ENCODE results near the gene PGM1. TPM values are rescaled to one million over a fixed set of nuclear protein-coding genes. Genes with fewer than 3 reads are reported as not detected.

PGM1 gene
- total and polyA plus RNA-seq, 2 of the 13 experiments (the other 11 are each of a cell fraction or from before 2014, with no cell fraction given): 51.6 to 105 TPM

DNA sequence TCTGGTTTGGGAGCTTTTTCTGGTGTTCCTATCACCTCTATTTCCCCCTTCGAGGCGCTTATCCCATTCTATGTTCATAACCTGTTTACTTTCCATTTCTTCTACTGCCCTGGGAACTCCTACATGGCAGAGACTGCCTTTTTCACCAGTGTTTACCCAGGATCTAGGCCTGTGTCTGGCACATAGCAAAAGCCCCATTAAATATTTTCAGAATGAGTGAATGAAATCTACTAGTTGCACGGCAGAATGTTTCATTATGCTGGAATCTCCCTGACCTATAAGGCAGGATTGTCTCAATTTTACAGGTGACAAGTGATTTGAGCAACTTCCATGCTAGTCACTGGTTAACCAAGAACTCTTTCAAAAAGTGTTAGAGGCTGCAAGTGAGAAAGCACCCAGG lies 70.1 kb downstream of the PGM1 start (continued):
- TF ChIP-seq ZNF878 (CRISPR knock-in tag; IDR thresholded peaks at IDR 0.05): no peak
- no peak for TF ChIP-seq KDM5A (IDR thresholded peaks at IDR 0.05; ENCODE audit: borderline replicate concordance, low read length)
- no peak for TF ChIP-seq POGZ (CRISPR knock-in tag; IDR thresholded peaks at IDR 0.05)
- TF ChIP-seq KLF13 (CRISPR knock-in tag; IDR thresholded peaks at IDR 0.05): no peak
- no peak for TF ChIP-seq HINFP (CRISPR knock-in tag; IDR thresholded peaks at IDR 0.05; ENCODE audit: low read depth)
- TF ChIP-seq ZNF496 (CRISPR knock-in tag; IDR thresholded peaks at IDR 0.05; ENCODE audit: insufficient replicate concordance): no peak
- TF ChIP-seq ZNF777 (CRISPR knock-in tag; IDR thresholded peaks at IDR 0.05): no peak
- no peak for TF ChIP-seq KDM3A (CRISPR knock-in tag; IDR thresholded peaks at IDR 0.05; ENCODE audit: low read depth)
- no peak for TF ChIP-seq BATF2 (CRISPR knock-in tag; IDR thresholded peaks at IDR 0.05)

- ATAC-seq (no peak), DNase-seq (ENCODE audit: low spot score) (no peak), FAIRE-seq (no peak)
- ChIA-PET POLR2A (no interaction called here), CTCF (ENCODE audit: low intra/inter-chr PET ratio, low total read pairs) (no interaction called here)
- H3K4me1 ChIP-seq (ENCODE audit: insufficient read depth, low read length): peaks cover 25% of the 10 kb centered on the region
- H3K27ac ChIP-seq (ENCODE audit: extremely low read length, insufficient read depth, low read length): no peak overlapping the region
- H3K79me2 ChIP-seq (ENCODE audit: insufficient read depth, low read length): no peaks in the 10 kb centered on the region
- no TSS peak for BruUV-seq (replicated peaks)
- peaks cover 3 to 8% of the 10 kb centered on the region in 2 experiments; a peak in 4 of 5 replicates for H3K36me3 ChIP-seq (replicated peaks in 1 of 2; ENCODE audit: control insufficient read depth in 1 of 2, insufficient read depth in 2 of 2, low read length in 2 of 2)
- H3K27me3 ChIP-seq (ENCODE audit: control insufficient read depth in 1 of 2, insufficient read depth in 2 of 2, low read length in 2 of 2): no peaks in the 10 kb centered on the region
- no peaks in the 10 kb centered on the region for H4K20me1 ChIP-seq (ENCODE audit: insufficient read depth, low read length)
- no peak overlapping the region for H3K9ac ChIP-seq (ENCODE audit: insufficient read depth, low read depth, low read length)
- in situ Hi-C loops (cut with HindIII; ENCODE audit: extremely low pct_ligation_motif_present, low pct_unique_long_range_greater_than_20kb) (no loop called here), intact Hi-C loops (cut with micrococcal nuclease; ENCODE audit: unreplicated experiment) (no loop called here)
- WGBS (ENCODE audit: low lambda C conversion rate): 91% methylated on average over 5 of the region's 5 CpGs
- no peak overlapping the region for H2AFZ ChIP-seq (ENCODE audit: low read length)
- no peak overlapping the region for H3K4me3 ChIP-seq (replicated peaks in 1 of 3; ENCODE audit: insufficient read depth in 1 of 3, low read depth in 2 of 3, low read length in 3 of 3)
- H3K4me2 ChIP-seq (ENCODE audit: low read depth, low read length): no peak overlapping the region
- H3K9me3 ChIP-seq (ENCODE audit: low read length): peaks cover 10% of the 10 kb centered on the region; the same call in 1 of the 2 replicates
- TF ChIP-seq, protein P1, sequence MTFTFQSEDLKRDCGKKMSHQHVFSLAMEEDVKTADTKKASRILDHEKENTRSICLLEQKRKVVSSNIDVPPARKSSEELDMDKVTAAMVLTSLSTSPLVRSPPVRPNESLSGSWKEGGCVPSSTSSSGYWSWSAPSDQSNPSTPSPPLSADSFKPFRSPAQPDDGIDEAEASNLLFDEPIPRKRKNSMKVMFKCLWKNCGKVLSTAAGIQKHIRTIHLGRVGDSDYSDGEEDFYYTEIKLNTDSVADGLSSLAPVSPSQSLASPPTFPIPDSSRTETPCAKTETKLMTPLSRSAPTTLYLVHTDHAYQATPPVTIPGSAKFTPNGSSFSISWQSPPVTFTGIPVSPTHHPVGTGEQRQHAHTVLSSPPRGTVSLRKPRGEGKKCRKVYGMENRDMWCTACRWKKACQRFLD (CRISPR knock-in tag; IDR thresholded peaks at IDR 0.05; ENCODE audit: borderline replicate concordance): no peak
- no peak for TF ChIP-seq PCBP1 (IDR thresholded peaks at IDR 0.05; ENCODE audit: borderline replicate concordance, low read depth, low read length)
- no peak for TF ChIP-seq HCFC1 (IDR thresholded peaks at IDR 0.05; ENCODE audit: low read depth, low read length)
- TF ChIP-seq WIZ (CRISPR knock-in tag; IDR thresholded peaks at IDR 0.05): no peak
- no peak for TF ChIP-seq FOXA3 (CRISPR knock-in tag; IDR thresholded peaks at IDR 0.05)
- no peak for TF ChIP-seq ZNF235 (CRISPR knock-in tag; IDR thresholded peaks at IDR 0.05; ENCODE audit: borderline replicate concordance)
- TF ChIP-seq SMAD1 (CRISPR knock-in tag; IDR thresholded peaks at IDR 0.05; ENCODE audit: borderline replicate concordance, low read depth): no peak
- TF ChIP-seq POLR2A (IDR thresholded peaks at IDR 0.05; ENCODE audit: insufficient read depth in 1 of 2, low read depth in 2 of 2, low read length in 2 of 2): no peak
- TF ChIP-seq SSRP1 (CRISPR knock-in tag; IDR thresholded peaks at IDR 0.05): no peak
- TF ChIP-seq MEF2D (CRISPR knock-in tag; IDR thresholded peaks at IDR 0.05): no peak
- TF ChIP-seq NFRKB (IDR thresholded peaks at IDR 0.05): no peak
- TF ChIP-seq PAWR (CRISPR knock-in tag; IDR thresholded peaks at IDR 0.05; ENCODE audit: borderline replicate concordance): no peak
- no peak for TF ChIP-seq SOX6 (IDR thresholded peaks at IDR 0.05)
- no peak for TF ChIP-seq SOX6 (CRISPR knock-in tag; IDR thresholded peaks at IDR 0.05)
- no peak for TF ChIP-seq PPARG (CRISPR knock-in tag; conservative IDR thresholded peaks at IDR 0.05)
- no peak for TF ChIP-seq ARNT (IDR thresholded peaks at IDR 0.05)
Measured at GRCh38 chr1:63663873-63664272, 70.7 kb downstream of the PGM1 start.

All from HepG2 (cell line).